Omental fat pad (tissue), 4 donors: ENCODE measurements around the gene SKOR1. TPM values are rescaled to one million over a fixed set of nuclear protein-coding genes. Genes with fewer than 3 reads are reported as not detected.

Experiments used
- ATAC-seq: fragments of 150-250 bp; one replicate; pipeline ENCODE4 v1.9.1; 2016; ENCODE audit warnings: mild to moderate bottlenecking, moderate library complexity; ENCODE audit not compliant: low FRiP score
- DNase-seq: peaks from one replicate; pipeline ENCODE4 v3.0.0-alpha.2; 2019; ENCODE audit warnings: low spot score
- total RNA-seq, 4 donors: library from RNA; depleted of rRNA; stranded (reverse); fragments of >200 nt; gene quantifications; one replicate each; pipeline ENCODE4 v1.1.0, GENCODE V29; 2016
- TF ChIP-seq, protein P1 (sequence below), 3 donors: fragments of 450-650 bp; IDR thresholded peaks; one replicate each; pipeline ENCODE4 v1.5.1; 2016 to 2017; ENCODE audit warnings: antibody characterized with exemption in 3 of 3, mild to moderate bottlenecking in 3 of 3, moderate library complexity in 2 of 3

The SKOR1 gene
- total RNA-seq, 4 donors from 2014 or later = 0.19 to 1.1 (median 0.49) TPM

DNA sequence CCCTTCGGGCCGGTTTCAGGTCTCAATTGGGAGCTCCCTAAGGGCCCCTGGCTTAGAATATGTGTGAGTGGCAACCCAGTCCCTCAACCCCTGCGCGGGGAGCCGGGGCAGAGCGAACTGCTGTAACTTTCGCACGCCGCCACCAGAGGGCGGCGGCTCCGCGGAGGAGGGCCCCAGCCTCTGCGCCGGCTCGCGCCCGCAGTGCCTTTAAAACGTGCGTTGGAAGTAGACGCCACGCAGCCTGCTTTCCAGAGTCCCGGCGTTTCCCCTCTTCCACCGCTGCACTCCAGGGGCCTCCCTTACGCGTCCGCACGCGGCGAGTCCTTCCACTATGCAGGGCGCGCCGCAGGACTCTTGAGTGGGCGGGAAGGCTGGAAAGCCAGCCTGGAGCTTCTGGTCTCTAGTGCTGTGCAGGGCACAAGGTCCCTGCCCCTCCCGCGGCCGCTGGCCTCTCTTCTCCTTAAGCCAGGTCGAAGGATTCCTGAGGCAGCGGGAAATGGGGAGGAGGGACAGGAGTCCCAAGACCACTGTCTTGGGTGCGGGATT, 38.2 kb downstream of the SKOR1 start:
- peak; percentile 79 for ATAC-seq
- TF ChIP-seq, protein P1, sequence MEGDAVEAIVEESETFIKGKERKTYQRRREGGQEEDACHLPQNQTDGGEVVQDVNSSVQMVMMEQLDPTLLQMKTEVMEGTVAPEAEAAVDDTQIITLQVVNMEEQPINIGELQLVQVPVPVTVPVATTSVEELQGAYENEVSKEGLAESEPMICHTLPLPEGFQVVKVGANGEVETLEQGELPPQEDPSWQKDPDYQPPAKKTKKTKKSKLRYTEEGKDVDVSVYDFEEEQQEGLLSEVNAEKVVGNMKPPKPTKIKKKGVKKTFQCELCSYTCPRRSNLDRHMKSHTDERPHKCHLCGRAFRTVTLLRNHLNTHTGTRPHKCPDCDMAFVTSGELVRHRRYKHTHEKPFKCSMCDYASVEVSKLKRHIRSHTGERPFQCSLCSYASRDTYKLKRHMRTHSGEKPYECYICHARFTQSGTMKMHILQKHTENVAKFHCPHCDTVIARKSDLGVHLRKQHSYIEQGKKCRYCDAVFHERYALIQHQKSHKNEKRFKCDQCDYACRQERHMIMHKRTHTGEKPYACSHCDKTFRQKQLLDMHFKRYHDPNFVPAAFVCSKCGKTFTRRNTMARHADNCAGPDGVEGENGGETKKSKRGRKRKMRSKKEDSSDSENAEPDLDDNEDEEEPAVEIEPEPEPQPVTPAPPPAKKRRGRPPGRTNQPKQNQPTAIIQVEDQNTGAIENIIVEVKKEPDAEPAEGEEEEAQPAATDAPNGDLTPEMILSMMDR (IDR thresholded peaks at IDR 0.05) = peak in 2 of 3 donors; percentile 63 to 87
- DNase-seq = peak; percentile 39

DNA sequence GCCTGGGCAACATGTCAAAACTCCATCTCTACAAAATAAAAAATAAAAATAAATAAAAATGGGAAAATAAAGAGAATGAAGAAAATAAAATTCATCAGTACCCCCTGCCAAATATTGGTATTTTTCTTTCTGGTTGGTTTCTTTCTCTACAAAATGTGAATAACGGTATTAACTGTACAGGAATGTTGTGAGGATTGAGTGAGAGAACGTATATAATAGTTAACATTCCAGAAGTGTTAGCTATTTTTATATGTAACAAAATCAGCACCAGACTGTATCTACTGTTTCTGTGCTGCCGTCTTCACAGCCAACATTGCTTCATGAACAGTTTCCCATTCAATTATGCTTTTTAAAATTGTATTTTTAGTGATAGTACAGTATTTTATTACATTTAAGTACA, 40.0 kb downstream of the SKOR1 start:
- no peak for DNase-seq
- ATAC-seq = no peak
- TF ChIP-seq, protein P1 (IDR thresholded peaks at IDR 0.05) = no peak

DNA sequence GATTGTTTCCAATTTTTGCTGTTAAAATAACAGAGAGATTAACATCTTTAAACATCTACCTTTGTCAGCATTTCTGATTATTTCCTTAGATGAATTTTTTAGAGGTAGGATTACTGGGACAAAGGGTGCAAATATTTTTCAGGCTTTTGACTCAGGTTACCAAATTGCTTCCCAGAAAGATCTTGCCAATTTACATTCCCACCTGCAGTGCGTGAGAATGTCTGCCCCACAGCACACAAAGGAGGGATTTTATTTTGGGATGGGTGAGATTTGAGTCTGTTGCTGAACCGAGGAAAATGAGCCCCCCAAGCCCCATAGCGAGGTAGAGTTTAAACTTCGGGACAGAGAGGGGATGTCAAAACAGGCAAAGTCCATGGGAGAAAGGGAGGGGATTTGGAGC, 40.5 kb downstream of the SKOR1 start:
- ATAC-seq (no peak), DNase-seq (no peak)

DNA sequence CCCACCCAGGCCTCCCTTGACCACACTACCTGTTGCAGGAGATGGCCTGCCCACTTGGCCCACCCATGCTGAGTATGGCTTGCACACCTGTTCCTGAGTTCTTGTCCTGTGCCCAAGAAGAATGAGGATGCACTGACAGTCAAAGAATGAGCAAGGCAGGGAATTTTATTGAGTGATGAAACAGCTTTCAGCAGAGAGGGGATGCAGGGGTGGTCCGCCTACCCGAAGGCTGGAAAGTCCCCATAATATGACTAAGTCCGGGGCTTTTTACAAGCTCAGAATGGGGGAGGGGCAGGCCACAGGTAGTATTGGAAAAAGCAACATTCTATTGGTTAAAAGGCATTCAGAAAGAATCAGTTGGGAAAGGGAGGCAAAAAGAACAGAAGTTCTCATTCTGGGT, 44.4 kb downstream of the SKOR1 start:
- TF ChIP-seq, protein P1 (IDR thresholded peaks at IDR 0.05) = no peak
- ATAC-seq = no peak
- no peak for DNase-seq

More for the DNA sequence above, 40.5 kb downstream of the SKOR1 start:
- TF ChIP-seq, protein P1 (IDR thresholded peaks at IDR 0.05) = no peak

DNA sequence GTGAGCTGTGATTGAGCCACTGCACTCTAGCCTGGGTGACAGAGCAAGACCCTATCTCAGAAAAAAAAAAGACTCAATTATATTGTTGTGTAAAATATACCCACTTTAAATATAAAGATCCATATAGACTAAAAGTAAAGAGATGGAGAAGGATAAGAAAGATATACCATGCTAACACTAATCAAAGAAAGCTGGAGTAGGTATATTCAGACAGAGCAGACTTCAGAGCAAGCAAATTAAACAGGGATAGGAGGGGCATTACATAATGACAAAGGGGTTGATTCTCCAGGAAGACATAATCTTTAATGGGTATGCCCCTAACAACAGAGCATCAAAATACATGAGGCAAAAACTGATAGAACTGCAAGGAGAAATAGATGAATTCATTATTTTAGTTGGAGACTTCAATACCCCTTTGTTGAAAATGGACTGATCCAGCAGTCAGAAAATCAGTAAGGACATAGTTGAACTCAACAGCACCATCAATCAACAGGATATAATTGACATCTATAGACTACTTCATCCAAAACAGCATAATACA, 45.6 kb downstream of the SKOR1 start:
- no peak for ATAC-seq
- no peak for DNase-seq
- TF ChIP-seq, protein P1 (IDR thresholded peaks at IDR 0.05) = no peak

DNA sequence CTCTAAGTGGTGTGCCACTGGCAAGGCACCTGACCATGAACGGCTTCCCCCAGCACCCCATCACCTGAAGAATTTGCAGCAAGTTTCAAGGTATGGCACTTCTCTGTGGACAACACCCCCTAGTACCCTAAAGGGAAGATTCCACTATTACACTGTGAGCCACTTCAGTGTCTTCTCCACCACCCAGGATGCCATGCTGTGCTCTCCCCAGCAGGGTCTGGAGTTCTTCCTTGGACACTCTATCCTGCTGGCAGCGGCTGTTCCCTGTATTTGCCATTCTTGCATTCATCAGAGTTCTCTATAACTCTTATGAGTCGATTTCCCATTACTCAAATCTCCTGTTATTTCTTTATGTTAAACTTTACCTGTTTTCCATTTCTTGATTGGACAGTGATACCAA, 48.5 kb downstream of the SKOR1 start:
- ATAC-seq = no peak
- TF ChIP-seq, protein P1 (IDR thresholded peaks at IDR 0.05) = no peak

DNA sequence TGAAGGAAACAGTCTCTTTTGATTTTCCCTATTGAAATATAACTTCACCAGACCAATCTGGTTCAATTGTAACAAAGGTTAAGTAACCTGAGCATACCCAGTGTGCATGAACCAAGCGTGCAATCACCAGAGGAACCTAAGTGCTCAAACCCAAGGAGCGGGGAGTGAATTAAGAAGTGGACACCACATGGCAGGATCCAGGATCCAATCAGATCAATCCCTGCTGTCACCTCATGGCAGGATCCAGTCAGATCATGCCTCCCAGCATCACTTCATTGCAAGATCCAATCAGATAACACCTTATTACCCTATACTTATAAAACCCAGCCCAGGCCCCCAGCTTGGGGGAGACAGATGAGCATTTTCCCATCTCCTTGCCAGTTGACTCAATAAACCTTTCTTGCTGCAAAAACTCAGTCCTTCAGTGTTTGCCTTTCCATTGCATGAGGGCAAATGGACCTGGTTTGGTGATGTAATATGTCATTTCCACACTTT, 53.5 kb downstream of the SKOR1 start:
- ATAC-seq = no peak
- no peak for DNase-seq
- TF ChIP-seq, protein P1 (IDR thresholded peaks at IDR 0.05) = no peak

More for the DNA sequence above, 48.5 kb downstream of the SKOR1 start:
- DNase-seq = no peak
